IPS-18a (cell line): Measurements from ENCODE around the gene PCDH17.
A peak's percentile ranks its signal among the peaks of the same experiment; 100 is the strongest.

Source experiments
- H3K27ac ChIP-seq: one replicate; pipeline ENCODE4 v1.5.1; 2013; ENCODE audit warnings: low read length
- H3K27me3 ChIP-seq: one replicate; pipeline ENCODE4 v1.6.1; 2013; ENCODE audit warnings: mild to moderate bottlenecking, low read length; ENCODE audit not compliant: control insufficient read depth, insufficient read depth
- H3K36me3 ChIP-seq: one replicate; pipeline ENCODE4 v1.6.1; 2013; ENCODE audit warnings: low read depth, low read length; ENCODE audit not compliant: control insufficient read depth
- H3K4me1 ChIP-seq: one replicate; pipeline ENCODE4 v1.6.1; 2013; ENCODE audit warnings: low read depth, low read length; ENCODE audit not compliant: control insufficient read depth
- H3K4me3 ChIP-seq: one replicate; pipeline ENCODE4 v1.5.1; 2013; ENCODE audit warnings: low read length
- H3K9ac ChIP-seq: one replicate; pipeline ENCODE4 v1.6.1; 2013; ENCODE audit warnings: mild to moderate bottlenecking, low read length, moderate library complexity
- H3K9me3 ChIP-seq: one replicate; pipeline ENCODE4 v1.6.1; 2013; ENCODE audit warnings: low read depth, low read length; ENCODE audit not compliant: control insufficient read depth

The PCDH17 gene

DNA sequence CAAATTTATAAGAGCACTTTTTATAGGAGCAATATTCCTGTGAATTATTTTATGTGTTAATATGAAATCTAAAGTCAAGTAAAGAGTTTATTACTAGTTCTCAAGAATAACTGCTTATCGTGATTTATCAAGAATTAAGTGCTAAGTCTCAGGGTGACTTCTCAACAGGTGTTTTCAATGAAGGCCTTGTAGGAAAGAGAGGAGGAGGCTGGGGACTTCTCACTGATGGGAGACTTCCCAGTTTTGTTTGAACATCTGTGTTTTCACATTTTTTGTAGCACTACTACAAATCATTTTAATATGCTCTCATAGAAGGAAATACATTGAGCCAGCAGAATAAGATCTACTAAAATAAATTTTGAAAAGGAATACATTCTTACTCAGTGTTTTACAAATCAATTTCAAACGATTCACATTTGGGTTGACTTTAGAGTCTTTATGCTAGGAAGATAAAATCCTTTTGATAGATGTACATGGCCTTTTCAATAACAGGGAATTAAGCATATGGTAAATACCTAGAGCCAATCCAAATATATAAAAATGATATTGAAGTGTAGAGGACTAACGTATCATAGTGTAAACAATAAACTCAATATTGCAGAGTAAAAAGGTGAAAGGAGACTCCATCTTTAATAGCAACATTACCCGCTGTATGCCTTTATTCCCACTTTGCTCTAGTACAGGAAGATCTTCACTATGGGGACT is 6.8 kb downstream of the PCDH17 start:
- H3K9me3 ChIP-seq: no peaks in the 10 kb centered on the region
- no peak overlapping the region for H3K4me3 ChIP-seq
- peaks cover 43% of the 10 kb centered on the region for H3K27me3 ChIP-seq
- H3K9ac ChIP-seq: no peak overlapping the region
- no peak overlapping the region for H3K27ac ChIP-seq
- H3K36me3 ChIP-seq: no peaks in the 10 kb centered on the region
- peaks cover 7% of the 10 kb centered on the region for H3K4me1 ChIP-seq

DNA sequence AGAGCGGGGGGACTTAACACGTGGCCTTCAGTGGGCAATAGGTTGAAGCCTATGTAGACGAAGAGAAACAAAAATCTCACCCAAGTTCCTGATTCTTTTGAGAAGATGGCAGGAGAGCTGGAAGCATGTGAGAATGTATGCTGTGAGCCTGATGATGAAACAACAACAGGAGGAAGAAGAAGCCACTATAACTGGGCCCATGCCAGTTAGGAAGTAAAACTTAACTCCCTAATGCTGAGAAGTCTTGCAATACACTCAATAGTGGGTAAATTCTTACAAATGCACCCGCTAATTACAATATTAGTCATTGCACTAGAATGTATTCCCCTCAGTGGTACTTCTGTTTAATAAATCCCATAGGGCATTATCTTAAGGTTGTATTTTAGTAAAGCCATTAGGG is 9.1 kb downstream of the PCDH17 start:
- no peaks in the 10 kb centered on the region for H3K4me1 ChIP-seq
- H3K27ac ChIP-seq: no peak overlapping the region
- no peaks in the 10 kb centered on the region for H3K36me3 ChIP-seq
- peaks cover 20% of the 10 kb centered on the region for H3K27me3 ChIP-seq
- no peak overlapping the region for H3K9ac ChIP-seq
- H3K4me3 ChIP-seq: no peak overlapping the region
- H3K9me3 ChIP-seq: no peaks in the 10 kb centered on the region

DNA sequence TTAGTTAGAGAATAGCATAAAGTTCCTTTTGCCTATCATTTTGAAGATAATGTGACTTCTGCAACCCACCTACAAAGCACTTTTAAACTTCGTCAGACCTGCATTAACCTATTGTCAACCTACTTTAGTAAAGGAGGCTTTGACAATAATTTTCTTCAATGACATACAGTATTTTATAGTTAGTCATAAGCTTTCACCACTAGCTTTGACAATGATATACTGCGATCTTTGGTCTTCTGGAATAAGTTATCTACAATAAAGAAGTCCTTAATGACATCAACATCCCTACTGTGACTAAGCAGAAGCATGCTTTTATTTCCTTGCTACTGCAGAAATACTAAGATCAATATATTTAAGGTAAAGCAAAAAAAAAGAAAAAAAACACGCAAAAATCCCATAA is 9.5 kb downstream of the PCDH17 start:
- no peaks in the 10 kb centered on the region for H3K9me3 ChIP-seq
- no peak overlapping the region for H3K4me3 ChIP-seq
- no peak overlapping the region for H3K9ac ChIP-seq
- H3K27ac ChIP-seq: no peak overlapping the region
- no peaks in the 10 kb centered on the region for H3K4me1 ChIP-seq
- H3K27me3 ChIP-seq: peaks cover 15% of the 10 kb centered on the region
- no peaks in the 10 kb centered on the region for H3K36me3 ChIP-seq

DNA sequence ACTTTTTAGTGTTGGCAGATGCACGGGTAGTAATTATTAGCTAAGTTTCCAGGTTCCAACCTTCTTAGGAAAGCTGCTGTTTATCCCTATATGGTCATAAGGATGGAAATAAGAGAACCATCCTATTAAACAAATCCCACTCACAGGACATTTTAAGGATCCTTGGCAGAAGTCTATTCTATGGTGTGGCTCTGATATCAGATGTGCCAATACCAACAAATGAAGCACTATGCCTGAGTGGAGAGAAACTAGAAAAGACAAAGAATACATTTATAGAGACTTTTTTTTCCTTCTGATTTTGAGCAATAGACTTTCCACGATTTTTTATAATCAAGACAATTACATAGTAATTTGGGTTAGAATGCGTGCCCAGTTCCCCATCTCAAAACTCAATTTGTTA is 12.6 kb downstream of the PCDH17 start:
- Histone ChIP-seq H3K4me1 (no peaks in the 10 kb centered on the region), H3K36me3 (no peaks in the 10 kb centered on the region), H3K27me3 (no peaks in the 10 kb centered on the region), H3K9ac (no peak overlapping the region), H3K4me3 (no peak overlapping the region), H3K9me3 (no peaks in the 10 kb centered on the region), H3K27ac (no peak overlapping the region)

DNA sequence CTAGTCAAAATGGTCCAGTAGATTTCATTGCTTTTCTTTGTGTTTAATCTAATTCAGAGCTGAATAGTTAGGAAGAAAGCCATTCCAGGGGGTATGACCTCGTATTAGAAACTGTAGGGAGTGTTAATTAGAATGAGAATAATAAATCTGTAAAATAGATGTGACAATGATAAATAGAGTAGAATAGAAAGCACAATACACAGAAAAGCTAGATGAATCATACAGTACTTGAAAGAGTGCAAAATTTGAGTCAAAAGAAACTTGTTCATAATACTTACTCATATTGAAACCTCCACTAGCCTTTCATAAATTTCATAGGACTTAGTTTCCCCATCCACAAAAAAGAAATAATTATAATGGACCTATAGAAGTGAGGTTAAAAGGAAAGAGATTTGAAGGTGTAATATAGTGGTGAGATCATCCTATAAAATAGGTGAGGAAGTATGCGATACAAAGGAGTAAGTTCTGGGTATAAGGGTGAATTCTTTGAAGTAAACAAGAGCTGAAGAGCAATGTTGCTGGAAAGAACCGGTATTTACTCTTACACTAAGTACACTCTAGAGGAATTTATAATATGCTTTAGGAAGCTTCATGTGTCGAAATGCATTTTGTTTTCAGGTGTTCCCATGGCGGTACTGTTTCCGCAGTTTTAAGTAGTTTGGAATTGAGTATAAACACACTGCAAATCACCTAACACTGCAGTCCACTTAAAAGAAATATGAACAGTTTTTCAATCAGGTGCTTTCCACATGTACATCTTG is 21.9 kb downstream of the PCDH17 start:
- H3K4me1 ChIP-seq: peaks cover 9% of the 10 kb centered on the region
- H3K4me3 ChIP-seq: no peak overlapping the region
- no peak overlapping the region for H3K9ac ChIP-seq
- H3K36me3 ChIP-seq: no peaks in the 10 kb centered on the region
- no peaks in the 10 kb centered on the region for H3K9me3 ChIP-seq
- H3K27me3 ChIP-seq: no peaks in the 10 kb centered on the region
- H3K27ac ChIP-seq: no peak overlapping the region

DNA sequence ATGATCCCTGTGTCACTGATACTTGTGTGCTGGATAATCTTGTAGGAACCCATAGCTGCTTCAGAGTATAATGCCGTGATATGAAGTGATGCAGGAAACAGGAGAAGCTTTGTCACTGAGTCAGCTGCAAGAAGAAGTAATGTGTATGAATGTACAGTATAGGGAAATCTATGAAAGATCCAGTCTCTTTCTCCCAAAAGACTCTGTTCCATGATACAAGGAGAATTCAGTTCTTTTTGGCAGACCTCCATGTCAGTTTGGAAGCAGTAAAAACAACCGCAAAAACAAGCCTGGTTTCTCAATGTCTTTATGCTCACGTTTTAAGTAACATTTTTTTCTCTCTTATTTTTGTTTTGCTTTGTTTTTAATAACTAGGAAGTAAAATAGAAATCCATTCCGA is 33.9 kb downstream of the PCDH17 start:
- Histone ChIP-seq H3K27me3 (no peaks in the 10 kb centered on the region), H3K4me1 (no peaks in the 10 kb centered on the region), H3K9ac (no peak overlapping the region), H3K27ac (no peak overlapping the region), H3K9me3 (no peaks in the 10 kb centered on the region), H3K4me3 (no peak overlapping the region), H3K36me3 (no peaks in the 10 kb centered on the region)

DNA sequence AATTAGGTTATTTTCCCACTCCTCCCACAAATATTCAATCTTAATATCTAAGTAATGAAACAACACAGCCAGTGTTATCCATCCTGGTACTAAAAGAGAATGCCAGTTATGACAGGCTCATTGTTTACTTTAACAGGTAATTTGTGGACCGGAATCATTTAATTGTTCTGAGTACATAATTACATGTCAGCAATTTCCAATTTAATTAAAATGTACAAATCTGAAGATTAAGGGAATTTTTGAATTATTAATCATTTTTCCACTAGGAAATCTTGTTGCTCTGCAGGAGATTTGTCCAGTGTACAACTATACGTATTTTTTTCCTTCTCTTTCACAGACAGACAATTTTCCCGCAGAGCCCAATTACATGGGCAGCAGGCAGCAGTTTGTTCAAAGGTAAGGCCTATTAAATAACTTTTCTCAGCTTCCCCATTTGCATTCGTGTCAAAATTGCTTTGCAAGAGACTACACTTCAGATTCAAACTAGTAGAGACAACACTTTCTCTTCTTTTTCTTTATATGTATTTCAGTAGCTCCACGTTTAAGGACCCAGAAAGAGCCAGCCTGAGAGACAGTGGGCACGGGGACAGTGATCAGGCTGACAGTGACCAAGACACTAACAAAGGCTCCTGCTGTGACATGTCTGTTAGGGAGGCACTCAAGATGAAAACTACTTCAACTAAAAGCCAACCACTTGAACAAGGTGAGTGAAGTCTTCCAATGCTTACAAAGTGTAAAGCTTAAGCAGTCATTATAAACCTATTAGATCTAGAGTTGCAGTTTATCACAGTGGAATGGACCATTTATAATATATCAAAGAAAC is 34.8 kb downstream of the PCDH17 start:
- Histone ChIP-seq H3K36me3 (no peaks in the 10 kb centered on the region), H3K4me3 (no peak overlapping the region), H3K4me1 (no peaks in the 10 kb centered on the region), H3K27me3 (no peaks in the 10 kb centered on the region), H3K27ac (no peak overlapping the region), H3K9ac (no peak overlapping the region), H3K9me3 (no peaks in the 10 kb centered on the region)

DNA sequence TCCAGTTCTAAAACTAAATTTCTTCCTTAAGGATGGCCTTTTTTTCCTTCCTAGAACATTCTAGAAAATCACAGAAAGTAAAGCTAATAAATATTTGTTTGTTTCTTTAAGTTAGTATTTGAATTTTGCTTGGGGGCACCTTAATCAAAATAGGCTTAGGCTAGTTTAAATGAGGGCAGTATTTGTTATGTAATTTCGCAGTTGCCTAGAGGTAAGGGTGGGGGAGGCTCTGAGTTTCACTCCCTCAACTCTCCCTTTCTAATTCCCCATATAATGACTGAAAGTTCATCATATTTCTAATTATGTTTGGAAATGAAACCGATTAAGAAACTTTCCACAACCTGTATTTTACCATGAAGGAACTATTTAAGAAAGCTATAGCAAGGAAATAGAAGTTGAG is 40.6 kb downstream of the PCDH17 start:
- Histone ChIP-seq H3K4me1 (peaks cover 21% of the 10 kb centered on the region), H3K27ac (no peak overlapping the region), H3K4me3 (peak overlapping the region; percentile 8), H3K9me3 (no peaks in the 10 kb centered on the region), H3K36me3 (no peaks in the 10 kb centered on the region), H3K9ac (no peak overlapping the region), H3K27me3 (no peaks in the 10 kb centered on the region)

DNA sequence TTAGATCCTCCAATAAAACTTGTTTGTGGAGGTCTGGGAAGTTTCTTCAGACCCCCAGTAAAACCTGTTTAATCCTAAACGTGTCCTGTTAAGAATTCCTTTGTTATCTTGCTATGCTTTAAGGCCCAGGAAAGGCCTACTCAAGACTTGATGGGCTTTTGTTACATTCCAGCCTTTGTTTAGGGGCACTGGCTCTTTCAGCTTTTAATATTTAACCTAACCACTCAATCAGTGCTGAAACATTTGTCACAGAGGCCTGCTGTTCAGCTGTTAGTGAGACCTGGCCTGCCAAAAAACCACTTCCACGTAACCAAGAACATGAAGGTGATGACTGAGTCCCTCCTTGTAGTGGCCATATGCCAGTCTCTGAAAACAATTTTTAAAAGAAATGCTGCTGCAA is 41.7 kb downstream of the PCDH17 start:
- no peak overlapping the region for H3K4me3 ChIP-seq
- H3K9ac ChIP-seq: no peak overlapping the region
- H3K36me3 ChIP-seq: no peaks in the 10 kb centered on the region
- no peaks in the 10 kb centered on the region for H3K9me3 ChIP-seq
- peaks cover 21% of the 10 kb centered on the region for H3K4me1 ChIP-seq
- H3K27me3 ChIP-seq: no peaks in the 10 kb centered on the region
- H3K27ac ChIP-seq: no peak overlapping the region

DNA sequence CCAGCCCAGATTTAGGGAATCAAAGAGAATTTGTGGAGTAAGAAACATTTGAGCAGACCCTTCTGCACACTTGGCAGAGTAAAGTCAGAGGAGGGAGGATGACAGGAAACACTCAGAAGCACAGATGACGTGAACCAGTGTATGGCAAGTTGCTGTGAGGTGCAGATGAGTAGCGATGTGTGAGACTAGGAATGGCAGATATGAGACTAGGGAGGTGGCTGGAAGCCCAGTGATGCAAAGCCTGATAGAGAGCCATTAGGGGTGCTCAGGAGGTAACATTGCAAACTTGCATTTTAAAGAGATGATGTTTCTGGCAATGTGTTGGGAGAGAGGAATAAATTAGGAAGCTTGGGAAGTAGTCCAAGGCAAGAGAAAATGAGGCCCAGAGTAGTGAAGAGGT is 44.0 kb downstream of the PCDH17 start:
- Histone ChIP-seq H3K36me3 (no peaks in the 10 kb centered on the region), H3K27me3 (no peaks in the 10 kb centered on the region), H3K9me3 (no peaks in the 10 kb centered on the region), H3K4me1 (peaks cover 21% of the 10 kb centered on the region), H3K27ac (no peak overlapping the region), H3K4me3 (no peak overlapping the region), H3K9ac (no peak overlapping the region)

DNA sequence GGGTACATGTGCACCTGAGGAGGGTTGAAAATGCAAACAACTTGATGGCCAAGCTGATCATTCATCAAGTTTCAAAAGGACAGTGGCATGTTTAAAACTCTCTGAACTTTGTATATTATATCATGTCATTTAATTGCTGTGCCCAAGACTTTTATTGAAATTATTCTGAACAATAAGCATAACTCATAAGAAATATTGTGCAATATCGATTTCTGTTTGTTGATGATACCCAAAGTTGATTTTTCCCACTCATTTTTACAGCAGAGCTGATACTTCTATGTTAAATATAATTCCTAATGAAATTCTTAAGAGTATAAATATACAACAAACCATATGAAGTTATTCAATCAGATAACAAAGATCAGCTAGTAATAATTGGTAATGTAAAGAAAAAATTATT is 49.1 kb downstream of the PCDH17 start:
- no peak overlapping the region for H3K27ac ChIP-seq
- no peaks in the 10 kb centered on the region for H3K36me3 ChIP-seq
- H3K27me3 ChIP-seq: no peaks in the 10 kb centered on the region
- no peak overlapping the region for H3K9ac ChIP-seq
- peaks cover 6% of the 10 kb centered on the region for H3K4me1 ChIP-seq
- no peak overlapping the region for H3K4me3 ChIP-seq
- no peaks in the 10 kb centered on the region for H3K9me3 ChIP-seq
